Dedifferentiated amniotic fluid mesenchymal stem cell (primary cell): ENCODE results near the gene RIPOR3.
"Not testable (repeated sequence)": the region's sequence is repeated elsewhere in the genome, so short reads cannot be mapped to it uniquely, and the experiment has no call there.

ENCODE experiments used
- DNase-seq: peaks from one replicate; pipeline ENCODE4 v3.0.0-alpha.2; 2016; ENCODE audit errors: extremely low spot score

Gene RIPOR3

GRCh38 chr20:50658804-50659380, 32.5 kb downstream of the RIPOR3 start:
- no peak for DNase-seq

GRCh38 chr20:50655311-50655880, 35.9 kb downstream of the RIPOR3 start:
- peak; percentile 86 for DNase-seq

GRCh38 chr20:50654904-50655303, 36.4 kb downstream of the RIPOR3 start:
- no peak for DNase-seq

- DNase-seq = no peak
Measured at GRCh38 chr20:50652702-50653294, 38.5 kb downstream of the RIPOR3 start.

GRCh38 chr20:50651676-50652075, 39.7 kb downstream of the RIPOR3 start:
- no peak for DNase-seq

GRCh38 chr20:50649590-50649989, 41.8 kb downstream of the RIPOR3 start:
- DNase-seq = no peak

GRCh38 chr20:50648651-50649050, 42.7 kb downstream of the RIPOR3 start:
- DNase-seq = no peak

GRCh38 chr20:50646483-50646996, 44.8 kb downstream of the RIPOR3 start:
- DNase-seq = no peak

GRCh38 chr20:50645253-50646068, 45.9 kb downstream of the RIPOR3 start:
- peak; percentile 84 for DNase-seq

GRCh38 chr20:50642288-50642803, 49.0 kb downstream of the RIPOR3 start:
- DNase-seq = no peak

- DNase-seq = not testable (repeated sequence)
Measured at GRCh38 chr20:50641625-50642287, 49.6 kb downstream of the RIPOR3 start.

GRCh38 chr20:50639971-50640711, 51.2 kb downstream of the RIPOR3 start:
- not testable (repeated sequence) for DNase-seq

- DNase-seq = peak; percentile 25
Measured at GRCh38 chr20:50638015-50638847, 53.1 kb downstream of the RIPOR3 start.

GRCh38 chr20:50636601-50637540, 54.5 kb downstream of the RIPOR3 start:
- peak; percentile 80 for DNase-seq

- DNase-seq = peak; percentile 21
Measured at GRCh38 chr20:50635676-50636600, 55.4 kb downstream of the RIPOR3 start.

- DNase-seq = no peak
Measured at GRCh38 chr20:50635014-50635557, 56.3 kb downstream of the RIPOR3 start.

GRCh38 chr20:50634191-50634590, 57.2 kb downstream of the RIPOR3 start:
- no peak for DNase-seq
